NB4 (cell line): ENCODE results near the gene TCF4.

Experiments
- DNase-seq: peaks from one replicate; pipeline ENCODE4 v3.0.0; 2010; ENCODE audit warnings: low read depth
- H3K4me3 ChIP-seq: one replicate; pipeline ENCODE4 v1.5.1; 2011; ENCODE audit warnings: mild to moderate bottlenecking, low read depth, low read length, moderate library complexity
- MYC ChIP-seq: IDR thresholded peaks from 2 replicates; pipeline ENCODE4 v1.6.1; 2011; ENCODE audit warnings: low read depth, low read length
- POLR2A ChIP-seq: IDR thresholded peaks from 2 replicates; pipeline ENCODE4 v1.6.1; 2011; ENCODE audit warnings: mild to moderate bottlenecking; ENCODE audit not compliant: insufficient read length; ENCODE audit errors: extremely low read depth
- TF ChIP-seq, protein P1 (sequence below): IDR thresholded peaks from one replicate; pipeline ENCODE4 v1.5.1; 2012; ENCODE audit warnings: low read depth, low read length
- TF ChIP-seq, protein P2 (sequence below): IDR thresholded peaks from 2 replicates; pipeline ENCODE4 v1.6.1; 2011; ENCODE audit warnings: low read depth, low read length

The TCF4 gene

DNA sequence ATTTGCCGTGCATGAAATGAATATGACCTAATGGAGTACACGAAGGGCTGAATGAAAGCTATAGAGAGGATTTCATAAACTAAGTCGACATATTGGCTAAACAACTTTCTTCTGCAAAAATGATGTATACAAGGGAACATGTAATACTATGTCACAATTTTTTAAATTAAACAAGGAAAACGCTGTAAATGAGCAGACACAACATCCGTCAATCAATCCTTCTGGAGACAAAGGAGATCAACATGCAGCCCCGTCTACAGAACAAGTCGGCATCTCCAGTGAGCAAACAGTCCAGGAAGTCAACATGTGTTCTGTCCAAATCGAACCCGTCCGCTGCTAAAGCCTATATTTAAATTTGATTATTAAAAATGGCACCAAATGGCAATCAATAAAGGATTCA, 180.8 kb downstream of the TCF4 start:
- no peak for DNase-seq
- no peak overlapping the region for H3K4me3 ChIP-seq
- TF ChIP-seq, protein P1, sequence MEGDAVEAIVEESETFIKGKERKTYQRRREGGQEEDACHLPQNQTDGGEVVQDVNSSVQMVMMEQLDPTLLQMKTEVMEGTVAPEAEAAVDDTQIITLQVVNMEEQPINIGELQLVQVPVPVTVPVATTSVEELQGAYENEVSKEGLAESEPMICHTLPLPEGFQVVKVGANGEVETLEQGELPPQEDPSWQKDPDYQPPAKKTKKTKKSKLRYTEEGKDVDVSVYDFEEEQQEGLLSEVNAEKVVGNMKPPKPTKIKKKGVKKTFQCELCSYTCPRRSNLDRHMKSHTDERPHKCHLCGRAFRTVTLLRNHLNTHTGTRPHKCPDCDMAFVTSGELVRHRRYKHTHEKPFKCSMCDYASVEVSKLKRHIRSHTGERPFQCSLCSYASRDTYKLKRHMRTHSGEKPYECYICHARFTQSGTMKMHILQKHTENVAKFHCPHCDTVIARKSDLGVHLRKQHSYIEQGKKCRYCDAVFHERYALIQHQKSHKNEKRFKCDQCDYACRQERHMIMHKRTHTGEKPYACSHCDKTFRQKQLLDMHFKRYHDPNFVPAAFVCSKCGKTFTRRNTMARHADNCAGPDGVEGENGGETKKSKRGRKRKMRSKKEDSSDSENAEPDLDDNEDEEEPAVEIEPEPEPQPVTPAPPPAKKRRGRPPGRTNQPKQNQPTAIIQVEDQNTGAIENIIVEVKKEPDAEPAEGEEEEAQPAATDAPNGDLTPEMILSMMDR = no peak
- TF ChIP-seq, protein P2, sequence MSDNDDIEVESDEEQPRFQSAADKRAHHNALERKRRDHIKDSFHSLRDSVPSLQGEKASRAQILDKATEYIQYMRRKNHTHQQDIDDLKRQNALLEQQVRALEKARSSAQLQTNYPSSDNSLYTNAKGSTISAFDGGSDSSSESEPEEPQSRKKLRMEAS = no peak
- no peak for TF ChIP-seq MYC
- TF ChIP-seq POLR2A = no peak

DNA sequence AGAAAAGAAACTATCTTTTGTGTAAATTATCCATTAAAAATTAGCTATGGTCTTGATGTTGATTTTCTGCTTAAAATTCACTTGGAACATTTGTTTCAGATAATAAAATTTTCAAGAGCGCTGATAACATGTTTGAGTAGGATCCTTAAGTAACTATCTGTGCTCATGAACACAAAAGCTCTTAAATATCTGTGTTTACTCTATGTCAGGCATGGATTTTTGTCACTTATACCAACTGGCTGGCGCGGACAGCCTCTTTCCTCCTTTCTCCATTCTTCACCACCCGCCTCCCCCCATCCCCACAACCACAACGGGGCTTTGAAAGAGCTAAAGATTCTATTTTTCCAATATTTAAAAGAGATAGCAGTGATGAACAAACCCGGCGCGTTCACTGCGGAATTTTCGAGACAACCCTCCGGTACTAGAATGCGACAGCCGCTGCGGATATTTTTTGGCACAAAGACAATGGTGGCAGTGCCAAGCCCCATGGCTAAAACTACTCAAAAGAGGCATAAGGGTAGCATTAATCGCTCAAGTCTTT, 181.5 kb downstream of the TCF4 start:
- no peak for TF ChIP-seq MYC
- TF ChIP-seq, protein P1 = no peak
- TF ChIP-seq, protein P2 = no peak
- no peak for TF ChIP-seq POLR2A
- no peak overlapping the region for H3K4me3 ChIP-seq
- no peak for DNase-seq

DNA sequence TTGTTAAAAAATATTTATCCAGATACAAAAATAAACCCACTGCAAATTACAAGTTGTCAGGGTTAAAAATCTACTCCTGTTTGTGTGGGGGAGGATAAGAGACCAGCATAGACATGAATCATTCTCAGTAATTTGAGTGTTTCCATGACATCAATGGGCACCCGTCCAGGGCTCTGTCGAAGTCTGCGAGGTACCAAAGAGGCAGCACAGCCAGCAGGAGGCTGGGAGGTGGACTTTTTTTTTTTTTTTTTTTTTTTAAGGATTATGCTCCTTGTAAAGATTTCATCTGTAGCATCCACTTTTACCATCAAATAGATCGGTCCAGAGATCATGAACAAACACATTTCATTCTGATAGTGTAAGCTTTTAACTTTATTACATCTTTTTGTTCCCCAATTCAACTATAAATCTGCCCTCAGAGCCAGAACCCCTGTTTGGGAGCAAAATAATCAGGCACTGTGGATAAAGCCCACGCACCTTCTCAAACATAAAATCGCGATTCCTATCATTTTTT, 182.0 kb downstream of the TCF4 start:
- no peak overlapping the region for H3K4me3 ChIP-seq
- TF ChIP-seq, protein P2 = no peak
- TF ChIP-seq, protein P1 = no peak
- TF ChIP-seq MYC (no peak), POLR2A (no peak)
- no peak for DNase-seq

DNA sequence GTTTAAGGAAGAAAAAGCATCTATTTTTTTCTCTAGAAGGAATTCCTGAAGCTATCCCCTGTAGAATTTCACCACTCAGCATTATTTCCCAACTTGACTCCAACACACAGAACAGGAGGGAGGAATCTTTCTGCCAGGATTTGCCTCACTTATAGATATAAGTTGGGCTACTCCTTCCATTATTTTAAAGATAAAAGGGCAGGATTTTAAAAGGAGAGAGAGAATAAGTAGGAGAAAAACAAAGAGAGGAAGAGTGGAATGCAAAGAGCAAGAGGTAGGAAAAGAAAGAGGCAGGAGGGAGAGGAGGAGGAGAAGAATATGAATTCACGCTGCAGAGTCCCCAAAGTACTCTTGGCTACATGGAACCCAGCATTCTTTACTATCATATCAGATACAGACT, 182.5 kb downstream of the TCF4 start:
- TF ChIP-seq, protein P1 = no peak
- TF ChIP-seq MYC (no peak), POLR2A (no peak)
- TF ChIP-seq, protein P2 = no peak
- no peak overlapping the region for H3K4me3 ChIP-seq
- no peak for DNase-seq

DNA sequence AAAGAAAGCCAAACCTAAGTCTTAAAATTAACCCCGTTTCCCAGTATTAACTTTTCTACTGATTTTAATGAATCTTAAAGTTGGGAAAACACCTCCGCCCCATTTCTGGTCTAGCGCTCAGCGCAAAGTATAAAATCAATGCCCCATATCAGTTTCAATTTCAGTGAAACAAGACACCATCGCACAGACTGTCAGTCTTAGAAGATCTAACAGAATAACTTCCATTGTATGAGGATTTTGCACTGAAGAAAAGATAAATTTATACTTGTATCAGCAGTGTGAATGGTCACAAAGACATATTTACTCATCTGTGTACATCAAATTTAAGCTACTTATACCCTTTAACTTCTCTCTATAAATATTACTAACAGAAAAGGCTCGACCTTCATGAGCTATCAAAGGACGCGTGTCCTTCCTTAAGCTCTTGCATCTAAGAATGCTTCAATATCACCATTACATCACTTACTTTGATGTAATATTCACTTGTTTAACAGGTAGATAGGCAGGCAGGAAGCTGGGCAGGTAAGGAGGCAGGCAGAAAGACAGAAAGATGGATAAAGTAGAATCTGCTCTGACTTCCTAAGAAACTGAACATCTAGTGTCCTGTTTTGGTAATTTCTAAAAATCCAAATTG, 183.0 kb downstream of the TCF4 start:
- no peak overlapping the region for H3K4me3 ChIP-seq
- no peak for DNase-seq
- TF ChIP-seq POLR2A (no peak), MYC (no peak)
- TF ChIP-seq, protein P1 = no peak
- TF ChIP-seq, protein P2 = no peak
